GM18873 (cell line): ENCODE measurements around the gene ADPRS.

ENCODE experiments used
- ATAC-seq: cut with Tn5 transposase; IDR thresholded peaks from one replicate; pipeline ENCODE4 v1.9.1; 2021; ENCODE audit warnings: mild to moderate bottlenecking, moderate library complexity, moderate number of reproducible peaks; ENCODE audit not compliant: unreplicated experiment, low FRiP score

ADPRS gene

GRCh38 chr1:36086529-36087232 is 2.0 kb upstream of the ADPRS start:
- ATAC-seq = no peak

DNA sequence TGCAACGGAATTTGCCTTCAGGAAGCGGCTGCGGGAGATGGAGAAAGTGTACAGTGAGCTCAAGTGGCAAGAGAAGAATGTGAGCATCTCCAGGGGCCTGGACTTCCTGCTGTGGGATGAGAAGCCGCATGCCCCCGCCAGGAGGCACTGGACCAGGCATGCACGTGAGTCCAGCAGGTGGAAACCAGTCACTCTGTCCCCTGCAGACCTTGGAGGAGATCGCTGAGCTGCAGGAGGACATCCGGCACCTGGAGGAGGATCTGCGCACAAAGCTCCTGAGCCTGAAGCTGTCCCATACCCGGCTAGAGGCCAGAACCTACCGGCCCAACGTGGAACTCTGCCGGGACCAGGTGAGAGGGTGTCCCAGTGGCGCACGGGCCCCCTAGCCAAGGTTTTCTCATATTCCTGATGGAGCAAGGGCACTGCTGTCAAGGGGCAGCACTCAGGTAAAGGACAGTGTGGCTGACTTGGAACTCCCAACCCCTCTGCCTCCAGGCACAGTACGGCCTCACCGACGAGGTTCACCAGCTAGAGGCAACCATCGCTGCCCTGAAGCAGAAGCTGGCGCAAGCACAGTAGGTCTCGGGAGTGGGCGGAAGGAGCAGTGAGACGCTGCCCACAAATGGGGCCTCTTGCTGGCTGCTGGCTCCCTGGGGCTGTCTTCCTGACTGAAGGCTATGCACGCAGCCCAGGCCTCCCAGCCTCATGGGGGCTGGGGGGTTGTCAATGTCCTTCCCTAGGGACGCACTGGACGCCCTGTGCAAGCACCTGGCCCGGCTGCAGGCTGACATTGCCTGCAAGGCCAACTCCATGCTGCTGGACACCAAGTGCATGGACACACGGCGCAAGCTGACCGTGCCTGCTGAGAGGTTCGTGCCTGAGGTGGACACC is 1.2 kb upstream of the ADPRS start:
- ATAC-seq = no peak

GRCh38 chr1:36088265-36088576 is 471 bp upstream of the ADPRS start:
- no peak for ATAC-seq

GRCh38 chr1:36089393-36090121 is 865 bp downstream of the ADPRS start:
- no peak for ATAC-seq

GRCh38 chr1:36091141-36091540 is 2.4 kb downstream of the ADPRS start:
- ATAC-seq = no peak

DNA sequence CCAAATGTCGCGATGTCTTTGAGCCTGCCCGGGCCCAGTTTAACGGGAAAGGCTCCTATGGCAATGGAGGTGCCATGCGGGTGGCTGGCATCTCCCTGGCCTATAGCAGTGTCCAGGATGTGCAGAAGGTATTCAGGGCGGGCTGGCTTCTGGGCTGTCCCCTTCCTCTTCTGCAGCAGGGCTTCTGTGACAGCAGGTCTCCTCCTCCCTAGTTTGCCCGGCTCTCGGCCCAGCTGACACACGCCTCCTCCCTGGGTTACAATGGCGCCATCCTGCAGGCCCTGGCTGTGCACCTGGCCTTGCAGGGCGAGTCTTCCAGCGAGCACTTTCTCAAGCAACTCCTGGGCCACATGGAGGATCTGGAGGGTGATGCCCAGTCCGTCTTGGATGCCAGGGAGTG is 3.0 kb downstream of the ADPRS start:
- ATAC-seq = no peak

GRCh38 chr1:36092166-36092797 is 3.6 kb downstream of the ADPRS start:
- no peak for ATAC-seq

DNA sequence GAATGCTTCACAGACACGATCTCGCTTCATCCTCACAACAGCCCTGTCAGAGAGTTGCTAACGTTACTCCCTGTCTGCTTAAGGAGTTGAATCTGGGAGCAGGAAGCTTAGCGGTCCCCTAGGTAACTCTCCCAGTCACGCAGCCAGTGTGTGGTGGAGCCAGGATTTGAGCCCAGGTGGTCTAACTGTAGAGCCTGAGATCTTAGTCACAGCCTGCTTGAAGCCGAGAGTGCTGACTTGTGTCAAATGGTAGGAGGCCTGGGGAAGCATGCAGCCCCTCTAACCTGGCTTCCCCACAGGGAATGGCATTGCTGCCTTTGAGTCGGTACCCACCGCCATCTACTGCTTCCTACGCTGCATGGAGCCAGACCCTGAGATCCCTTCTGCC is 4.1 kb downstream of the ADPRS start:
- no peak for ATAC-seq

DNA sequence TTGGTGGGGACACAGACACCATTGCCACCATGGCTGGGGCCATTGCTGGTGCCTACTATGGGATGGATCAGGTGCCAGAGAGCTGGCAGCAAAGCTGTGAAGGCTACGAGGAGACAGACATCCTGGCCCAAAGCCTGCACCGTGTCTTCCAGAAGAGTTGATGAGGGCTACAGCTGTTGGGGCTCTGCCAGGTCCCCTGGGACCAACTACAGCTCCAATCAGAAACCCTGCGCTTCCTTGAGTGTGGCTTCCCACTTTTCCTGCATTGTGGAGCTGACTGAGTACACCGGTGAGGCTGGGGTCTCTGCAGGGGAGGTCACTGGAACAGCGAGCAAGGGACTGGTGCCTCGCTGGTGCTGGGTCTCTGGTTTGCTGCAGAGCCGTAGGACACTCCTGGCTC is 4.5 kb downstream of the ADPRS start:
- ATAC-seq = no peak

DNA sequence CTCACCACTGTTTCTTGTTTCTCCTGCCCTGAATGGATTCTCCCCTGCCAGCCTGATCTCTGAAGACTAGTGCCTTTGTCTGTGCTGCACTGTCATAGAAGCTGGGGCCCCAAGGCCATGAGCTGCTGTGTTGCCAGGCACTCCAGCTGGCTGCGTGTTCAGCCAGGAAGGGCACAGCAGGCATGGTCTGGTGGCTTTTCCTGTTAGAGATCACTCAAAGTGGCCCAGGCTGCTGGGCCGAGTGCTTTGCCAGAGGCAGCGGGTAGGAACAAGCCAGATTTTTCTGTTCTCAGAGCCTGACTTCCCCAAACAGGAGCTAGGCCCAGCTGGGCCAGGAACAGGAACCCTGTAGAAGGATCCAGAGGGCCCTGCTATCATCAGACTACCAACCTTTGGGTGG is 5.2 kb downstream of the ADPRS start:
- ATAC-seq = no peak

GRCh38 chr1:36094621-36095061 is 5.9 kb downstream of the ADPRS start:
- ATAC-seq = no peak

DNA sequence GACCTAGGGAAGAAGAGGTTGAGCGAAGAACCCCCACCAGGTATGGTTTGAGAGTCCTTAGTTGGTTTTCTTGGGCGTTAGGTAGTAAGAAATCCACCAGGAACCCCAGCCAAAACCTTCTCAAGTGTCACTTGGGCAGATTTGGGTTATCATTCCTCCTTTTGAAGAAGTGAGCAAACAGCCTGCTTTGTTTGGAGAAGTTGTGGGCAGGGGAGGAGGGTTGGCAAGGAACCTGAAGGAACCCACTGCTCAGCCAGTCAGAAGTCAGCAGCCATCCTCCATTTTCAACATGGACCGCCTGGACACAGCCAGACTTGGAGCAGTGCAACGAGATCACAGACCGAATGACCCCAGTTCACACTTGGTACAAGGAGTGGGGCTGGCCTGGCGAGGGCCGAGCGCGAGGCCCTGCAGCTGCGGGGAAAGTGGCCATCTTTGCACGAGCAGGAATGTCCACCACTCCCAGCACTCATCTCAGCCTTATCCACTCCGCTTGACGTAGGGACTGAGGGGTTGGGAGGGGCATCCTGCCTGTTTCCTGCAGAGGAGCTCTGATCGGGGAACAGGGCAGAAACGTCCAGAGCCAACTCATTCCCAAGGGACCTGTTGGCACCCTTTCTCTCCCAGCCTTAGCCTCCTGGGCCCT is 7.2 kb downstream of the ADPRS start:
- no peak for ATAC-seq

DNA sequence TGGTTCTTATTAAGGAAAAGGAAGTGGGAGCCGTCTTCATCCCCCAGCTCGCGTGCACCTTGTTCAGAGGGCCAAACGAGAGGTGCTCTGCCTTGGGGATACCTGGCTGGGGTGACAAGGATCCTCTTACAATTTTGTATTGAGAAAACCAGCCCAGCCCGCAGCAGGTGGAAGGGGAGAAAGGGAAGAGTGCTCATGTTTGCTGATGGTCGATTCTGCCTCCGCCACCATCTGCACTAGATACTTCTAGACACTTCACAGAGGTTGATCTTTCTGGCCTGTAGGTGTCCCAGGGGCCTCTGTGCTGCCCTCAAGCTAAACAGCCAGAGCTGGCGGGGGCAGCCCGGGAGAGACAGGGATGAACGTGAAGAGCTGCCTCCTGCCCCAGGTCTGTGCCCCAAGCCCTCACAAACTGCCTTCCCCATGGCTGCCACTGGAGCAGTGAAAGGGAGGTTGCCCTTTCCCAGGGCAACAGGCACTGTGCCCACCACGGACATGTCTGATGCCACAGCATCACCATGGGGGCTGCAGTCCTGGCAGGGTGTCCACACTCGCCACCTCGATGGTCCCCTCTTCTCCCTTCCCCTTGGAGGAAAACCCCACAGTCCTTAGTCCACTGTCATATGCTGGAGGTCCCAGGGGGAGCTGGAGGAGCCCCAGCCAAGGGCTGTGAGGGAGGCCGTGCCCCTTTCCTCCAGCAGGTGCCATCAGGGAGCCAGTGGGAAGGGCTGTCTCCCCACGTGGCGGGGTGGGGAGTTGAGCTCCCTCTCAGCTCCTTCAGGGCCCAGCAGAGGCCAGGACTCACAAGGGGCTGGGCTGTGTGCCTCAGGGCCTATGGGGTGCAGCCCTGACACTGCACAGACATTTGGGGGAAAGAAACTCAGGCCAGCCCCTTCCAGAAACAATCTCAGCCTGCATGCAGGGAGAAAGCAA is 8.1 kb downstream of the ADPRS start:
- no peak for ATAC-seq

DNA sequence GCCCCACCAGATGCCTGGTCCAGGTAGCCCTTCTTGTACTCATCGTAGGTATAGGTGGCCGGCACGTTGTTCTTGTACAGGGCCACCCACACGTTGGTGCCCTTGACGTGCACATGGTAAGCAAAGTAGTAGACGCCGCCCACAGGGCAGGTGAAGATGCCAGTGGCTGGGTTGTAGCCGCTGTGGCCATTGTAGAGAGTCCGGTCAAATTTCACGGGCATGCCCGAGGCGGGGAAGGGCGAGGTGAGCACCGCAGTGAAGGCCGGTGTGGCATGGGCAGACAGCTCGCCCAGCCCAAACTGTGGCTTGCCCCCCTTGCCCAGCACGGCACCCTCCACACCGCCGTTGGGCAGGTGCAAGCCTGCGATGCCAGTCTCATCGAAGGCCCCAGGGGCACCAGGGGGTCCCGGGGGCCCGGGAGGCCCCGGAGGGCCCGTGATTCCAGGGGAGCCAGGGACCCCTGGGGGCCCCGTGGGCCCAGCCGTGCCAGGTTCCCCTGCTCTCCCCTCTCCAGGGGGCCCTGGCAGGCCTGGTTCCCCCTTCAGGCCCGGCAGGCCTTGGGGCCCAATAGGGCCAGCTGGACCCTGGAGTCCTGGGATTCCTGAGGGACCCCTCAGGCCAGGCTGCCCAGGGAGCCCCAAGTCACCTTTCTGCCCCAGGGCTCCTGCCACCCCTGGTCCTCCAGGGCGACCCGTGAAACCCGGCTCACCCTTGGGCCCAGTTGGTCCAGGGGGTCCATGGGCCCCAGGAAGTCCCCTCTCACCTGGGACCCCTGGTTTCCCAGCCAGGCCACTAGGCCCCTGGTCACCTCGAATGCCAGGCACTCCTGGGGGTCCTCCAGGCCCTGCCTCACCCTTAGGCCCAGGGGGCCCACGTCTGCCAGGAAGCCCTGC is 9.2 kb downstream of the ADPRS start:
- ATAC-seq = no peak

GRCh38 chr1:36098650-36099365 is 10.1 kb downstream of the ADPRS start:
- ATAC-seq = no peak

DNA sequence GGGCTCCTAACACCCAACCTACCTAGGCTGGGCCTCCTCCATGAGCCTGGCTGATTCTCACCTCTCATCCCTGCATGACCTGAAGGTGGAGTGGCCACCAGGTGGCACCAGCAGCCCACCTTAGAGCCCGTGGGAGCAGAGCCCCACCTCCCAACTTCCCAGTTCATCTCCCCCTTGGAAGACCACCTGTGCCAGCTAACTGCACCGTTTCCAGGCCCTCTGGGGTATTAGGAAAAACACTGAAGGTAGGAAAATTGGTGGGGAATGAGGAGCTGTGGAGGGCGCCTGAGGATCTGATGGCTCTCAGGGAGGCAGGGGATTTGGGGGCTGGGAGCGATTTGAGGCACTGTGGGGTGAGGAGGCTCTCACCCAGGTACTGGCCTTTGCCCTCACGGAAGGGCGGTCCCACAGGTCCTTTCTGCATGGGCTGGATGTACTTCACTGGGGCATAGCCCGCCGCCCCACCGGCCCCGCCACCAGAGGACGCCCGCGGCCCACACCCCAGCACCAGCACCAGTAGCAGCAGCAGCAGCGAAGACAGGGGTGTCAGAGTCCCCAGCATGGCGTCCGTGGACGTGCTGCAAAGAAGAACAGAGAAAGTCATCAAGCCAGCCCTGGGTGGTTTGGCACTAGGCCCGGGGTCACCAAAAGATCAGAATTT is 11.1 kb downstream of the ADPRS start:
- no peak for ATAC-seq

DNA sequence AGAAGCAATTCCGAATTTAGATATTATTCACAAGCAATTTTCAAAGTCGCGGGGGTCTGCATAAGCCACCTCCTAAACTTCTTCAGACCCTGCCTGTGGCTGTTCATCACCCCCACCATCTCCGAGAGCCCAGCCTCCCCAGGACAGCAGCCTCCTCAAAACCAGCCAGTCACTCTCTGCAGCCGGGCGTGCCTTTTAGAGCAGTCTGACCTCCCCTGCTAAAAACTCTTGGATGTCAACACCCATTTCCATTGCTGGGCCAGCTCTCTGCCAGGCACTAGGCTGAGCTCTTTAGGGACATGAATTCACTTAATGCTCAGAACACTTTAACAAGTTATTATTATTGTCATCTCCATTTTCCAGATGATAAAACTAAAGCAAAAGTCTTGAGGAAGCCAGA is 11.7 kb downstream of the ADPRS start:
- ATAC-seq = no peak
